ENCODE results near the gene ZNF32. TPM values are rescaled to one million over a fixed set of nuclear protein-coding genes. Genes with fewer than 3 reads are reported as not detected.
A peak's percentile ranks its signal among the peaks of the same experiment; 100 is the strongest.

ZNF32 gene
- total and polyA plus RNA-seq, 10 donors = 26.3 to 68.8 (median 31.9) TPM

DNA sequence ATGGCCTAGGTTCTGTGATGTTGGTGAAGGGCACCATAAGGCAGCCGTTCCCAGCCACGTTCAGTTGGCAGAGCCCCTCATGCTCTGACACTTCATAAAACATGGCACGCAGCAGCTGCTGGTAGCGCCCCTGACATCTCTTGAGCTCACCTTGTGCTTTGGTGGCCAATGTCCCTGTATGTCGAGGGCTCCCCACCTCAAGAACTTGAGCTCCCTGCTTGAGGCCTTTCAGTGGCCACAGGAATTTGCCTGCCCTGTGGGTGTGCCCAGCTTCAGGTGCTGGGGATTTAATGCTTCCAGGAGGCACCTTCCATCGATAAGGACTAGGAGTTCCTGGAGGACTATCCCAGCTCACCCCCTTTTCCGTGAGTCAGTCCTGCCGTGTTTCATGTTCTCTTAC lies 9.5 kb upstream of the ZNF32 start:
- intact Hi-C loops (cut with DNase I; ENCODE audit: low total_unique reads) = no loop called here
- no peaks in the 10 kb centered on the region for H3K4me1 ChIP-seq
- no peaks in the 10 kb centered on the region for H3K36me3 ChIP-seq
- no peak for DNase-seq
- H3K27me3 ChIP-seq (replicated peaks in 1 of 7) = peaks cover 0 to 16% (median 0%) of the 10 kb centered on the region in 7 donors
- H3K27ac ChIP-seq = no peak overlapping the region
- WGBS, 5 donors = 81 to 91% (median 87%) methylated on average over 6 to 8 of the region's 8 CpGs
- no peak overlapping the region for H3K4me3 ChIP-seq
- H3K9me3 ChIP-seq = peaks cover 0 to 7% (median 0%) of the 10 kb centered on the region in 8 donors
- TF ChIP-seq, protein P1, sequence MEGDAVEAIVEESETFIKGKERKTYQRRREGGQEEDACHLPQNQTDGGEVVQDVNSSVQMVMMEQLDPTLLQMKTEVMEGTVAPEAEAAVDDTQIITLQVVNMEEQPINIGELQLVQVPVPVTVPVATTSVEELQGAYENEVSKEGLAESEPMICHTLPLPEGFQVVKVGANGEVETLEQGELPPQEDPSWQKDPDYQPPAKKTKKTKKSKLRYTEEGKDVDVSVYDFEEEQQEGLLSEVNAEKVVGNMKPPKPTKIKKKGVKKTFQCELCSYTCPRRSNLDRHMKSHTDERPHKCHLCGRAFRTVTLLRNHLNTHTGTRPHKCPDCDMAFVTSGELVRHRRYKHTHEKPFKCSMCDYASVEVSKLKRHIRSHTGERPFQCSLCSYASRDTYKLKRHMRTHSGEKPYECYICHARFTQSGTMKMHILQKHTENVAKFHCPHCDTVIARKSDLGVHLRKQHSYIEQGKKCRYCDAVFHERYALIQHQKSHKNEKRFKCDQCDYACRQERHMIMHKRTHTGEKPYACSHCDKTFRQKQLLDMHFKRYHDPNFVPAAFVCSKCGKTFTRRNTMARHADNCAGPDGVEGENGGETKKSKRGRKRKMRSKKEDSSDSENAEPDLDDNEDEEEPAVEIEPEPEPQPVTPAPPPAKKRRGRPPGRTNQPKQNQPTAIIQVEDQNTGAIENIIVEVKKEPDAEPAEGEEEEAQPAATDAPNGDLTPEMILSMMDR (IDR thresholded peaks at IDR 0.05 in 8 of 11, conservative IDR thresholded peaks at IDR 0.05 in 3 of 11) = no peak
- TF ChIP-seq POLR2AphosphoS5 (IDR thresholded peaks at IDR 0.05) = no peak

DNA sequence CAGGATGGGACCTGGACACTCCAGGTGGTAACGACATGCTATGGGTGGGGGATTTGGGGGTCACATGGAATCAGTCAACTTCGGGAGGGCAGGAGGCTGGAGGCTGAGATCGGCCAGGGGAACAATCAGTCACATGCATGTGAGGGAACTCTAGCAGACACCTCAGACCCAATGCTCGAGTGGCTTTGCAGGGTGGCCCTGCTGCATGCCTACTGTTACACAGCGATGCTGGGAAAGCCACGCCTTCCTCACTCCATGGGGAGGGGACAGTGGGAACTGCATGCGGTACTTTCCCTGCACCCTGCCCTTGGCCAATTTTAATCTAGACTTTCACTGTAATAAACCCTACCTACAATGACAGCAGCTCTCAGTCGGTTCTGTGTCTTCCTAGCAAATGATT lies 6.6 kb upstream of the ZNF32 start:
- TF ChIP-seq POLR2A (IDR thresholded peaks at IDR 0.05) (no peak), POLR2AphosphoS5 (IDR thresholded peaks at IDR 0.05) (no peak)
- TF ChIP-seq, protein P1 (IDR thresholded peaks at IDR 0.05 in 8 of 11, conservative IDR thresholded peaks at IDR 0.05 in 3 of 11) = no peak
- no peak for DNase-seq
- Histone ChIP-seq H3K4me3 (no peak overlapping the region), H3K9me3 (no peaks in the 10 kb centered on the region), H3K27ac (no peak overlapping the region), H3K27me3 (replicated peaks in 1 of 7) (peaks cover 0 to 16% (median 0%) of the 10 kb centered on the region in 7 donors), H3K36me3 (no peaks in the 10 kb centered on the region), H3K4me1 (no peaks in the 10 kb centered on the region)
- WGBS, 5 donors = 77 to 91% (median 85%) methylated on average over 7 to 8 of the region's 8 CpGs
- intact Hi-C loops (cut with DNase I; ENCODE audit: low total_unique reads) = no loop called here

DNA sequence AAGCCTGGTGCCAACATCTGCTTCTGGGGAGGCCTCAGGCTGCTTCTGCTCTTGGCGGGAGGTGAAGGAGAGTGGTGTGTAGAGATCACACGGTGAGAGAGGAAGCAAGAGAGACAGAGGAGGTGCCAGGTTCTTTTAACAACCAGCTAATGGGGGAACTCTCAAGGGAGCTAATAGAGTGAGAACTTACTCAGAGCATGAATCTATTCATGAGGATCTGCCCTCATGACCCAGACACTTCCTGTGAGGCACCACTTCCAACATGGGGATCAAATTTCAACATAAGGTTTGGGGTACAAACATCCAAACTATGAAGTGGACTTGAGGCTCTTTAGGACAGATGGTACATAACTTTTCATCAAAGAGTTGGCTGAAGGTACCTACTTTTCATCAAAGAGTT lies 5.1 kb upstream of the ZNF32 start:
- 48 to 62% (median 56%) methylated on average over 2 of the region's 2 CpGs for whole genome bisulfite sequencing, 5 donors
- Histone ChIP-seq H3K36me3 (no peaks in the 10 kb centered on the region), H3K9me3 (no peaks in the 10 kb centered on the region), H3K27ac (no peak overlapping the region), H3K4me1 (peaks cover 0 to 11% (median 9%) of the 10 kb centered on the region in 6 donors), H3K4me3 (no peak overlapping the region), H3K27me3 (replicated peaks in 1 of 7) (peaks cover 0 to 6% (median 0%) of the 10 kb centered on the region in 7 donors)
- DNase-seq = no peak
- intact Hi-C loops (cut with DNase I; ENCODE audit: low total_unique reads) = no loop called here
- TF ChIP-seq, protein P1 (IDR thresholded peaks at IDR 0.05 in 8 of 11, conservative IDR thresholded peaks at IDR 0.05 in 3 of 11) = no peak
- TF ChIP-seq POLR2A (IDR thresholded peaks at IDR 0.05) = no peak
- TF ChIP-seq POLR2AphosphoS5 (IDR thresholded peaks at IDR 0.05) = no peak

DNA sequence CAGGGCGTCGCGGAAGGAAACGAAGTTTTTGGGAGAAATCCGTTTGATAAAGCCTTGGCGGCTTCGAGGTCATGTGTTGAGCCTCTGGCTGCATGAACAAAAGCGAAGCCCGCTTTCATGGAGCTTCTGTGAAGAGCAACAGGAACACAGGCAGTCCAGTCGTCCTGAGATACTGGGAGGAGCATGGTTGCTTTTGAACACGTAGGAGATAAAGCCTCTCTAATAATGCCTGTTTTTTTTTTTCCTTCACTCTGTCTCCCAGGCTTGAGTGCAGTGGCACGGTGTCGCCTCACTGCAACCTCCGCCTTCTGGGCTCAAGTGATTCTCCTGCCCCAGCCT lies 473 bp upstream of the ZNF32 start:
- peaks cover 14 to 26% (median 22%) of the 10 kb centered on the region in 6 donors for H3K36me3 ChIP-seq
- DNase-seq = no peak
- WGBS, 5 donors = 24 to 26% (median 25%) methylated on average over 14 of the region's 14 CpGs

More for the DNA sequence above, 473 bp upstream of the ZNF32 start:
- intact Hi-C loops (cut with DNase I; ENCODE audit: low total_unique reads) = no loop called here
- peaks cover 10 to 36% (median 32%) of the 10 kb centered on the region in 8 donors for H3K9me3 ChIP-seq
- H3K27me3 ChIP-seq (replicated peaks in 1 of 7) = peaks cover 0 to 6% (median 0%) of the 10 kb centered on the region in 7 donors
- peaks cover 6 to 25% (median 17%) of the 10 kb centered on the region in 6 donors for H3K4me1 ChIP-seq
- TF ChIP-seq, protein P1 (IDR thresholded peaks at IDR 0.05 in 8 of 11, conservative IDR thresholded peaks at IDR 0.05 in 3 of 11) = no peak
- TF ChIP-seq POLR2AphosphoS5 (IDR thresholded peaks at IDR 0.05) (no peak), POLR2A (IDR thresholded peaks at IDR 0.05) (no peak)
- peak overlapping the region; percentile 81 to 91 (median 86) for H3K27ac ChIP-seq
- H3K4me3 ChIP-seq = peak overlapping the region; percentile 61 to 92 (median 66)

Data from spleen (tissue), 11 donors.